ENCODE data around the gene LEMD1. TPM values are rescaled to one million over a fixed set of nuclear protein-coding genes. Genes with fewer than 3 reads are reported as not detected.

The LEMD1 gene
- total RNA-seq, 4 donors from 2014 or later = 1.1 to 1.4 (median 1.3) TPM; not detected in 1

DNA sequence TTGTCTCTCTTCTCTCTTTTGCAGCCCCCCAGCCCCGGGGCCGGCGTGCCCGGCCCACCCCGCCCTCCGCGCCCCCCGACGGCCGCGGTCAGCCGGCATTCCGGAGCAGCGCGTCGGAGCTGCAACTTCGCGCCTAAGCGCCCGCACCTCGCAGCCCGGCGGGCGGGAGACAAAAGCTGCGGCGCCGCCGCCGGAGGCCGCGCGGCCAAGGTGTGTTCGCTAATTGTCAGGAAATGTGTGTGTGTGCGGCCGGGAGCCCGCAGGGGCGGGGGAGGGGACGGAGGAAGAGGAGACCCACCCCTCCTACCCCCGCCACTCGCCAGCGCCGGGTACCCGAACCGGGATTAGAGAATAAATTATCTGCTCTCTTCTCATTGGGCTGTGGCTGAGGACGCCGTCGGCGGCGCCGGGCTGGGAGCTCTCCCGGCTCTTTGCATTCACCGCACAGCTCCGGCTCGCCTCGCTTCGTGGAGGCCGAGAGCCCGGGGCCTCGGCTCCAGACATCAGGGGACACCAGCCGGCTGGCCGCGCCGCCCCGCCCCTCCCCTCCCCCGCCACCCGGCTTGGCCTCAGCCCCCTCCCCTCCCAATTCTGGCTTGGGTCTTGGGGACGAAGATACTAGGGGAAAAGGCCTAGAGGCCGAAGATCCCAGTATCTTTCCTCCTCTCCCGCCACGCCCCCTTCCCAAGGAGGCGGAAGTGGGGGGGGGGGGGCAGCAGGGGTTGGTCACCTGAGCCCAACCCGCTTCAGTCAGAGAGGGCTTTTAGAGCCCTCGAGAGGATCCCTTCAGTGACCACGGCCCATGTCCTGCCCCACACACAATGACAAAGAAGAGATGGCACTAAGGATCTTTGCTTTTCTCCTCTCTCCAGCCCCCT is 35.3 kb upstream of the LEMD1 start:
- no peaks in the 10 kb centered on the region for H3K36me3 ChIP-seq
- peak overlapping the region in 2 of 4 donors; percentile 33 to 57 for H3K4me3 ChIP-seq
- intact Hi-C loops (cut with DNase I) = no loop called here
- no peaks in the 10 kb centered on the region for H3K9me3 ChIP-seq
- H3K4me1 ChIP-seq = peaks cover 18 to 27% (median 19%) of the 10 kb centered on the region in 3 donors
- H3K27me3 ChIP-seq = peaks cover 24 to 99% (median 33%) of the 10 kb centered on the region in 4 donors
- H3K27ac ChIP-seq = no peak overlapping the region
- 6 to 29% methylated on average over 3 to 6 of the region's 74 CpGs for WGBS, 2 donors
- no peak for DNase-seq
- TF ChIP-seq POLR2A (IDR thresholded peaks at IDR 0.05) = no peak
- TF ChIP-seq, protein P1, sequence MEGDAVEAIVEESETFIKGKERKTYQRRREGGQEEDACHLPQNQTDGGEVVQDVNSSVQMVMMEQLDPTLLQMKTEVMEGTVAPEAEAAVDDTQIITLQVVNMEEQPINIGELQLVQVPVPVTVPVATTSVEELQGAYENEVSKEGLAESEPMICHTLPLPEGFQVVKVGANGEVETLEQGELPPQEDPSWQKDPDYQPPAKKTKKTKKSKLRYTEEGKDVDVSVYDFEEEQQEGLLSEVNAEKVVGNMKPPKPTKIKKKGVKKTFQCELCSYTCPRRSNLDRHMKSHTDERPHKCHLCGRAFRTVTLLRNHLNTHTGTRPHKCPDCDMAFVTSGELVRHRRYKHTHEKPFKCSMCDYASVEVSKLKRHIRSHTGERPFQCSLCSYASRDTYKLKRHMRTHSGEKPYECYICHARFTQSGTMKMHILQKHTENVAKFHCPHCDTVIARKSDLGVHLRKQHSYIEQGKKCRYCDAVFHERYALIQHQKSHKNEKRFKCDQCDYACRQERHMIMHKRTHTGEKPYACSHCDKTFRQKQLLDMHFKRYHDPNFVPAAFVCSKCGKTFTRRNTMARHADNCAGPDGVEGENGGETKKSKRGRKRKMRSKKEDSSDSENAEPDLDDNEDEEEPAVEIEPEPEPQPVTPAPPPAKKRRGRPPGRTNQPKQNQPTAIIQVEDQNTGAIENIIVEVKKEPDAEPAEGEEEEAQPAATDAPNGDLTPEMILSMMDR (IDR thresholded peaks at IDR 0.05) = no peak

DNA sequence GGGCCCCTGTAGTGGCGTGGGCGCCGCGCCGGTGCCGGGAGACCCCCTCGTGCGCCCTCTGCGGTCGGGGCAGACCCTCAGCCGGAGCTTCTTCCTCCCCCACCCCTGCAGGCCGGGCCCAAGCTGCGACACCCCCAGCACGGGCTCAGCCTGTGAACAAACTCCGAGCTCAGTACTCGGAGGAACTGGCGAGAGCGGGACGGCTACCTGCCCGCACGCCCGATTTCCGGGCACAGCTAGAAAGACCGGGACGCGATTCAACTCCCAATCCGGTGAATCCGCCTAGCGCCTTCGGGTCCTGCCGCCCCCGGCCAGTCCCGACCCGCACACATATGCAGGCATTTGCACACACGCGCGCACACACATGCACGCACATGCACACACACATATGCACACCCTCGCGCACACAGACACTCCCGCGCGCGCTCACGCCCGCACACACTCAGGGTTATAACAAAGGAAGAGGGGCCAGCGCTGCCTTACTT is 34.6 kb upstream of the LEMD1 start:
- 1 to 2% methylated on average over 14 to 25 of the region's 47 CpGs for WGBS, 2 donors
- no peaks in the 10 kb centered on the region for H3K9me3 ChIP-seq
- TF ChIP-seq, protein P1 (IDR thresholded peaks at IDR 0.05) = no peak
- TF ChIP-seq POLR2A (IDR thresholded peaks at IDR 0.05) = no peak
- intact Hi-C loops (cut with DNase I) = no loop called here
- DNase-seq = no peak
- no peaks in the 10 kb centered on the region for H3K36me3 ChIP-seq
- H3K27me3 ChIP-seq = peaks cover 24 to 99% (median 33%) of the 10 kb centered on the region in 4 donors
- H3K4me3 ChIP-seq = peak overlapping the region in 2 of 4 donors; percentile 33 to 57
- H3K4me1 ChIP-seq = peaks cover 18 to 34% (median 19%) of the 10 kb centered on the region in 3 donors
- H3K27ac ChIP-seq = no peak overlapping the region

DNA sequence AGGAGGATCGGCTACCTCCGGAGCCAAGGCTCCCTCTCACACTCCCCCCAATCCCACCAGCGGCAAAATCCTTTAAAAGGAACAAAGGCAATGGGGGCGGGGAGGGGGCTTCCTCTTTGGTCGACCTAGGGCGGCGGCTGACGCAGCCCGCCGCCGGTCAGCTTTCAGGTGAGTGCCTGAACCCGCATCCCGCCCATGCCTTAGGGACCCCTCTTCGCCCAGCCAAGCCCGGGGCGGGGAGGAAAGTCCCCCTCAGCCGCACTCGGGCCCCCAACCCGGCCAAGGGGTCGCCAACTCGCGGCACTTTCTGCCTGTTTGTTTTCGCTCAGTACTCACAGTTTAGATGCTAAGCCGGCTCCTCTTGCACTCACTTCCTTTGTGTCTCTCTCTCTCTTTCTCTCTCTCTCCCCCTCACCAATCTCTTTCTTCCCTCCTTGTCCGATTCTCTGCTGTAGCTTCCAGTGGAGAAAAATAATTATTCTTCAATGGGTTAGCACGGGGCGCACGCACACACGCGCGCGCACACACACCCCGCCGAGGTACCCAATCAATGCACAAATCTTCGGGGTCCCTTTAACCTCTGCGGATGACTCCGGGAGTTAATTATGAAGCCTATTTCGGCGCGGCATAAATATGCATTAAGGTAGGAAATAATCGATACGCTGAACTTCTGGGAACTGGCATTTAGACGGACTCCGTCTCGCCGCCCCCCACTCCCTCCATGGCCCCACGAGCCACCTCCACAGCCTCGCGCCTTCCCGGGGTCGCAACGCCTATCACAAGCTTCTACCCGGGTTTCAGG is 33.9 kb upstream of the LEMD1 start, which contains the start of gene BLACAT1:
TSS of gene BLACAT1 (minus strand) at position 465 of the 802 bp plus-strand sequence.
- DNase-seq = no peak
- peaks cover 24 to 99% (median 34%) of the 10 kb centered on the region in 4 donors for H3K27me3 ChIP-seq
- intact Hi-C loops (cut with DNase I) = no loop called here
- peaks cover 19 to 38% (median 21%) of the 10 kb centered on the region in 3 donors for H3K4me1 ChIP-seq
- TF ChIP-seq POLR2A (IDR thresholded peaks at IDR 0.05) = no peak
- TF ChIP-seq, protein P1 (IDR thresholded peaks at IDR 0.05) = no peak
- H3K36me3 ChIP-seq = no peaks in the 10 kb centered on the region
- H3K9me3 ChIP-seq = no peaks in the 10 kb centered on the region
- H3K4me3 ChIP-seq = peak within 1 kb of the TSS in 2 of 4 donors; percentile 33 to 57
- WGBS, 2 donors = 4 to 6% methylated on average over 18 to 38 of the region's 53 CpGs
- no peak within 1 kb of the TSS for H3K27ac ChIP-seq

DNA sequence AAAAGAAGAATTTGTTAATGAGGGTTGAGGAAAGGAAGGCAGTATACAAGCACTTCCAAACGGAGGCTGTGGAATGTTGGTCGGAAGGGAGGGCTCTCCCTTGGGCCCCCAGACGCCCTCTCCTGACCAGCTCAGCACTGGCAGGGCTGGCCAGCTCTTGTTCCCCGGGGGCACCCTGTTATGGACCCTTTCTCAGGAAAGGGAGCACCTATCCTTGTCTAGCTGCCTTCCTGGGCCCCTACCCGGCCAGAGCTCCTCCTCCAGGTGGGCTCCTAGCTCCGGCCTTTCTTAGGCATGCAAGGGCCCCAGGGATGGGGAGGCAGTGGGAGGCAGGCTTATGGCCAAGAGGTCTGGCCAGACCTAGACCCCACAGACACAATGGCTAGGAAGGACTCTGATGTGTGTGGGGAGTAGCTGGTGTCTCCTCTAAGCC is 33.1 kb upstream of the LEMD1 start:
- WGBS, 2 donors = 28 to 37% methylated on average over 4 of the region's 6 CpGs
- Histone ChIP-seq H3K4me1 (peaks cover 19 to 47% (median 24%) of the 10 kb centered on the region in 3 donors), H3K27ac (no peak overlapping the region), H3K27me3 (peaks cover 24 to 100% (median 34%) of the 10 kb centered on the region in 4 donors), H3K4me3 (no peak overlapping the region), H3K36me3 (no peaks in the 10 kb centered on the region), H3K9me3 (no peaks in the 10 kb centered on the region)
- intact Hi-C loops (cut with DNase I) = no loop called here
- TF ChIP-seq POLR2A (IDR thresholded peaks at IDR 0.05) = no peak
- TF ChIP-seq, protein P1 (IDR thresholded peaks at IDR 0.05) = no peak
- no peak for DNase-seq
